SU-DHL-6 (cell line): ENCODE measurements around the gene UMAD1.

Experiments
- H2AFZ ChIP-seq: fragments of 200-600 bp; sonication (generic); 2 replicates; pipeline ENCODE4 v1.6.1; 2014; ENCODE audit warnings: low read depth, mild to moderate bottlenecking, moderate library complexity, mixed read lengths, antibody characterized with exemption, low read length; ENCODE audit not compliant: severe bottlenecking
- H3F3A ChIP-seq: fragments of 200-600 bp; shearing (Covaris generic); 2 replicates; pipeline ENCODE4 v1.6.0; 2016; ENCODE audit warnings: antibody characterized with exemption, mild to moderate bottlenecking; ENCODE audit not compliant: insufficient read depth
- H3K27ac ChIP-seq: fragments of 200-600 bp; sonication (generic); 2 replicates; pipeline ENCODE4 v1.5.1; 2016; ENCODE audit warnings: low read depth, mild to moderate bottlenecking, low read length, moderate library complexity, mixed read lengths
- H3K27me3 ChIP-seq: fragments of 200-600 bp; sonication (generic), shearing (Covaris generic); 2 replicates; pipeline ENCODE4 v1.6.0; 2014; ENCODE audit warnings: mild to moderate bottlenecking, low read length
- H3K36me3 ChIP-seq: fragments of 200-600 bp; sonication (generic); 2 replicates; pipeline ENCODE4 v1.6.1; 2014; ENCODE audit warnings: mild to moderate bottlenecking, low read length, mixed read lengths
- H3K4me2 ChIP-seq: fragments of 300-600, 200-600 bp; shearing (Covaris generic), sonication (generic); 2 replicates; pipeline ENCODE4 v1.6.0; 2014; ENCODE audit warnings: low read length, low read depth, mild to moderate bottlenecking; ENCODE audit not compliant: poor library complexity, severe bottlenecking
- H3K4me3 ChIP-seq: fragments of 200-600 bp; sonication (generic); 2 replicates; pipeline ENCODE4 v1.5.1; 2014; ENCODE audit warnings: antibody characterized with exemption, low read length, mild to moderate bottlenecking, mixed read lengths; ENCODE audit not compliant: insufficient read depth, poor library complexity, severe bottlenecking
- H3K79me2 ChIP-seq: fragments of 200-600 bp; sonication (generic); 2 replicates; pipeline ENCODE4 v1.6.1; 2014; ENCODE audit warnings: mild to moderate bottlenecking, low read length, moderate library complexity; ENCODE audit not compliant: insufficient read depth
- H3K9ac ChIP-seq: fragments of 200-600 bp; sonication (generic); 2 replicates; pipeline ENCODE4 v1.7.0; 2014; ENCODE audit warnings: mild to moderate bottlenecking, low read length
- H3K9me2 ChIP-seq: fragments of 200-600 bp; sonication (generic); replicated peaks from 2 replicates; pipeline ENCODE4 v1.6.1; 2014; ENCODE audit warnings: low read length; ENCODE audit not compliant: insufficient read depth
- H3K9me3 ChIP-seq: fragments of 200-600 bp; sonication (generic); 2 replicates; pipeline ENCODE4 v1.6.1; 2014; ENCODE audit warnings: low read length, mixed read lengths; ENCODE audit not compliant: insufficient read depth
- H4K20me1 ChIP-seq: fragments of 200-600 bp; sonication (generic); 2 replicates; pipeline ENCODE4 v1.6.1; 2014; ENCODE audit warnings: low read depth, mild to moderate bottlenecking, antibody characterized with exemption, low read length, moderate library complexity, mixed read lengths
- EZH2phosphoT487 ChIP-seq: fragments of 200-600 bp; sonication (generic), shearing (Covaris generic); conservative IDR thresholded peaks from 2 replicates; pipeline ENCODE4 v1.6.1; 2018; ENCODE audit warnings: mild to moderate bottlenecking, antibody characterized with exemption, low read length, moderate library complexity, mixed read lengths
- TF ChIP-seq, protein P1 (sequence below): fragments of 200-600 bp; sonication (generic); IDR thresholded peaks from one replicate; pipeline ENCODE4 v1.5.1; 2017; ENCODE audit warnings: antibody characterized with exemption, mild to moderate bottlenecking, low read length, moderate library complexity; ENCODE audit not compliant: insufficient read depth, poor library complexity, severe bottlenecking

Gene UMAD1

DNA sequence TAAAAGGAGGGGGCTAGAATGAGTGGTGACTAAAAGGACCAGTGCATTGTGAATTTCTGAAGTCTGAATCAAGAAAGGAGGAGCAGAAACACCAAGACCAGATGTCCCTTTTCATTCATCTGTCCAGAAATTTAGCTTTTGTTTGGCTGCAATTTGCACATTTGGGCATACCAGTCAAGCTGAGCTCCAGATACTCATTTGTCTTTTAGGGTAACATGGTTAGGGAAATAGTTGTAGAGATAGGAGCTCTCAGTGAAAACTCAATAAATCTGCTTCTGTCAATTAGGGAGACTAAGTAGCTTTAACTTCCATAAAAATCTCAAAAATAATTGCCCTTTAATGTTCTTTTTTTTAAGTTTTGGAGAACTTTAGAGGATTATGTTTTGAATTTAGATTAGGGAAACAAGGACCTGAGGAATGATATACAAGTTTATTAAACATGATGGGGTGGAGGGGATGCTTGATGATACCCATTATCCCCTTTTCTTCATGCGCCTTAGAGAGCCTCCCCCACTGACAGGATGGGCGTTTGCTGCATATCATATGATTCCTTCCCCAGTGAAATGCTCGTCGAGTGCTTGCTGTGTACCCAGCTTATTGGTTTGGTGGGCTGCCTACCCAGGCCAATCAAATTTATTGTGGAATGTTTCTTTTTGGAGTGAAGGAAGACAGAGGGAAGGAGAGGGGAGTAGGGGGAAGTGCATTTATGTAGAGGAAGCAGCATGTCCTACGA is 128.6 kb downstream of the UMAD1 start:
- no peak overlapping the region for H2AFZ ChIP-seq
- no peak overlapping the region for H3K9ac ChIP-seq
- no peaks in the 10 kb centered on the region for H3F3A ChIP-seq
- no peak overlapping the region for H3K4me3 ChIP-seq
- TF ChIP-seq, protein P1, sequence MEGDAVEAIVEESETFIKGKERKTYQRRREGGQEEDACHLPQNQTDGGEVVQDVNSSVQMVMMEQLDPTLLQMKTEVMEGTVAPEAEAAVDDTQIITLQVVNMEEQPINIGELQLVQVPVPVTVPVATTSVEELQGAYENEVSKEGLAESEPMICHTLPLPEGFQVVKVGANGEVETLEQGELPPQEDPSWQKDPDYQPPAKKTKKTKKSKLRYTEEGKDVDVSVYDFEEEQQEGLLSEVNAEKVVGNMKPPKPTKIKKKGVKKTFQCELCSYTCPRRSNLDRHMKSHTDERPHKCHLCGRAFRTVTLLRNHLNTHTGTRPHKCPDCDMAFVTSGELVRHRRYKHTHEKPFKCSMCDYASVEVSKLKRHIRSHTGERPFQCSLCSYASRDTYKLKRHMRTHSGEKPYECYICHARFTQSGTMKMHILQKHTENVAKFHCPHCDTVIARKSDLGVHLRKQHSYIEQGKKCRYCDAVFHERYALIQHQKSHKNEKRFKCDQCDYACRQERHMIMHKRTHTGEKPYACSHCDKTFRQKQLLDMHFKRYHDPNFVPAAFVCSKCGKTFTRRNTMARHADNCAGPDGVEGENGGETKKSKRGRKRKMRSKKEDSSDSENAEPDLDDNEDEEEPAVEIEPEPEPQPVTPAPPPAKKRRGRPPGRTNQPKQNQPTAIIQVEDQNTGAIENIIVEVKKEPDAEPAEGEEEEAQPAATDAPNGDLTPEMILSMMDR: no peak
- no peak for TF ChIP-seq EZH2phosphoT487
- H3K9me2 ChIP-seq: no peaks in the 10 kb centered on the region
- H3K79me2 ChIP-seq: no peaks in the 10 kb centered on the region
- no peaks in the 10 kb centered on the region for H4K20me1 ChIP-seq
- H3K27me3 ChIP-seq: no peaks in the 10 kb centered on the region
- H3K27ac ChIP-seq: no peak overlapping the region
- no peak overlapping the region for H3K4me2 ChIP-seq
- no peaks in the 10 kb centered on the region for H3K36me3 ChIP-seq
- no peaks in the 10 kb centered on the region for H3K9me3 ChIP-seq

DNA sequence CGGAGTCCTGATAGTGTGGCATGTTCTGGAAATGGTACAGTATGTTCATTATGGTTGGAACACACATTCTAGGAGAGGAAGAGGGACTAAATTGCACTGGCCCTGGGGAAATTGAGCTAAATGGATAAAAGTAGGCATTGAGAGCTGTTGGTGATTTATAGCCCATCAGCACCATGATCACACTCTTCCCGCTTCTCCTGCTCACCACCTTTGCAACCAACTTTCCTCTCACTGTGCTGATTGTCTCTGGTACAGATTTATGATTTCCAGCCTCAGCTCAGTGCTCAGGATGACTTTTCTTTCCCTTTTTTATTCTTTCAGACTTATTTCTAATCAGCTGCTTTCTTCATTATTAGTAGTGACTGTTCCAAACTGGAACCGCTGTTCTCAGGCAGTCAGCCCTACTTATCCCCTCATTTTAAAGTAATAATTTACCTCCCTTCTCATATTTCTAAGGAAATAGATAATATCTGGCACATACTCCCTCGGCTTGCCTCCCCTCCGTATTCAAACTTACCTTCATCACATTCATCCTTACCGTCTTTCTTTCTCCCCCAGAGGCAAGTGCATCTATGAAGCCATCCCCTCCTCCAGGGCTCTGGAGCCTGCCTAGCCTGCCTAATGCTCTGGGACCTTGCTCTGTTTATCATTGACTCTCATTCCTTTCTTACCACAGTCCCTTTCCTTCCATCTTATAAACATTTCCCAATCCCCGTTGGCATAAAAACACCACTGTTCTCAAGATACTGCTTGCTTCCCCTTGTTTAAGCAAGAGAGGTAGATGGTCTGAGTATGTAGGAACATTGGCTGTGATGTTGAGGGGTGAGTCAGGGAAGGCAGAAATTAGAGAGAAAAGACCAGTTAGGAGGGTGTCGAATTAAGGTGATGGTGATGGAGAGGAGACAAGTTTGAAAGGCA is 129.4 kb downstream of the UMAD1 start:
- no peaks in the 10 kb centered on the region for H3K9me3 ChIP-seq
- H3K4me2 ChIP-seq: no peak overlapping the region
- no peak overlapping the region for H3K27ac ChIP-seq
- no peaks in the 10 kb centered on the region for H3K36me3 ChIP-seq
- no peaks in the 10 kb centered on the region for H3K9me2 ChIP-seq
- H3K27me3 ChIP-seq: no peaks in the 10 kb centered on the region
- no peaks in the 10 kb centered on the region for H4K20me1 ChIP-seq
- H3K79me2 ChIP-seq: no peaks in the 10 kb centered on the region
- no peaks in the 10 kb centered on the region for H3F3A ChIP-seq
- H3K4me3 ChIP-seq: no peak overlapping the region
- no peak overlapping the region for H3K9ac ChIP-seq
- TF ChIP-seq EZH2phosphoT487: no peak
- TF ChIP-seq, protein P1: no peak
- H2AFZ ChIP-seq: no peak overlapping the region

DNA sequence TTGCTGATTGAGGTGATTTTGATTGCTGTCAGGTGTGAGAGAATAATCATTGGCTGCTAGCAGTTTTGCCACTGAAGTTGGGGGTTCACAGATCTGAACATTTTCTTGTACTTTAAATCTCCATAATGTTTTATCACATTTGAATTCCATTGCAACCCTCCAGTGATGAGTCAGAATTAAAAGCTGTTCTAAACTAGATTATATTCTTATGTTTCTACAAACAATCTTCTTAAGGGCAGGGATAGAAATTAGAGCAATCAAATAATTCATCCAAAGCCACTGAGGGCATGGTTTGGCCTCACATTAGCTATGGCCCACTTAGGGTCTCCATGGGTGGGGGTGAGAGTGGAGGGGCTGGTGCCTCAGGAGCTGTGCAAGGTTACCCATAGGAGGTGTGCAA is 130.9 kb downstream of the UMAD1 start:
- no peaks in the 10 kb centered on the region for H3K9me3 ChIP-seq
- H3K79me2 ChIP-seq: no peaks in the 10 kb centered on the region
- no peak overlapping the region for H3K9ac ChIP-seq
- H3K4me2 ChIP-seq: no peak overlapping the region
- no peak overlapping the region for H3K4me3 ChIP-seq
- H4K20me1 ChIP-seq: no peaks in the 10 kb centered on the region
- TF ChIP-seq, protein P1: no peak
- no peaks in the 10 kb centered on the region for H3K36me3 ChIP-seq
- H3F3A ChIP-seq: no peaks in the 10 kb centered on the region
- no peak overlapping the region for H3K27ac ChIP-seq
- no peaks in the 10 kb centered on the region for H3K27me3 ChIP-seq
- H2AFZ ChIP-seq: no peak overlapping the region
- no peaks in the 10 kb centered on the region for H3K9me2 ChIP-seq
